Transverse colon (tissue), 4 donors: ENCODE measurements around the gene CDK19. TPM values are rescaled to one million over a fixed set of nuclear protein-coding genes. Genes with fewer than 3 reads are reported as not detected.

ENCODE experiments used
- DNase-seq: peaks from one replicate; pipeline ENCODE4 v3.0.0-alpha.2; 2019
- H3K27ac ChIP-seq, 4 donors: fragments of 200-600 bp; sonication (generic); 2 replicates each; pipeline ENCODE4 v1.5.1; 2016 to 2018; ENCODE audit warnings: inconsistent platforms in 4 of 4
- H3K27me3 ChIP-seq: fragments of 200-600 bp; sonication (generic); 2 replicates; pipeline ENCODE4 v1.5.1; 2017; ENCODE audit warnings: inconsistent platforms
- H3K36me3 ChIP-seq, 4 donors: fragments of 200-600 bp; sonication (generic); 2 replicates each; pipeline ENCODE4 v1.5.1; 2017 to 2019; ENCODE audit warnings: inconsistent platforms in 4 of 4
- H3K4me1 ChIP-seq, 4 donors: fragments of 200-600 bp; sonication (generic); 2 replicates each; pipeline ENCODE4 v1.5.1; 2017 to 2020; ENCODE audit warnings: inconsistent platforms in 4 of 4
- H3K4me3 ChIP-seq, 4 donors: fragments of 200-600 bp; sonication (generic); 1 replicate in 1 of 4; 2 replicates in 3 of 4; pipeline versions ENCODE4 v1.5.1 to v1.6.1; 2017 to 2019; ENCODE audit warnings: inconsistent platforms in 4 of 4
- H3K9me3 ChIP-seq, 2 donors: fragments of 200-600 bp; sonication (generic); 2 replicates each; pipeline ENCODE4 v1.5.1; 2017 to 2019; ENCODE audit warnings: inconsistent platforms in 2 of 2
- CTCF ChIP-seq, 5 experiments: fragments of 200-600 bp in 3 of 5; fragments of 450-650 bp in 2 of 5; sonication (generic) in 3 of 5; IDR thresholded peaks; 1 replicate in 2 of 5; 2 replicates in 3 of 5; pipeline ENCODE4 v1.5.1; 2016 to 2017; ENCODE audit warnings: antibody characterized with exemption in 5 of 5, inconsistent platforms in 3 of 5, mild to moderate bottlenecking in 2 of 5, moderate library complexity in 1 of 5
- EP300 ChIP-seq: sonication (generic); formaldehyde crosslinking; IDR thresholded peaks from one replicate; pipeline ENCODE4 v1.6.1; 2017; ENCODE audit warnings: antibody characterized with exemption, low read depth
- POLR2A ChIP-seq: fragments of 450-650 bp; IDR thresholded peaks from one replicate; pipeline ENCODE4 v1.6.1; 2016; ENCODE audit warnings: antibody characterized with exemption, mild to moderate bottlenecking, moderate library complexity
- POLR2AphosphoS5 ChIP-seq, 3 donors: sonication (generic); formaldehyde crosslinking; IDR thresholded peaks; one replicate each; pipeline ENCODE4 v1.6.1; 2016; ENCODE audit warnings: antibody characterized with exemption in 3 of 3
- WGBS, 2 donors: methylation state at CpG; one replicate each; pipeline ENCODE4 v1.1.5; 2018; ENCODE audit warnings: low coverage in 1 of 2; 5-methylcytosine and 5-hydroxymethylcytosine counted together
- in situ Hi-C, 4 donors: fragments of 200-750 bp; cut with MboI; loops; one replicate each; pipeline versions ENCODE4 v1.15.0 to v1.15.1; 2017; ENCODE audit warnings: low sequenced_read_pairs in 3 of 4, low pct_ligation_motif_present in 1 of 4, low pct_unique_long_range_greater_than_20kb in 1 of 4
- intact Hi-C: fragments of 100-400 bp; cut with DNase I; formaldehyde crosslinking; loops from one replicate; pipeline ENCODE4 v1.15.1; 2023; ENCODE audit warnings: low total_unique reads
- total RNA-seq, 4 donors: library from RNA; depleted of rRNA; stranded (reverse); fragments of >200 nt; gene quantifications; one replicate each; pipeline ENCODE4 v1.1.0, GENCODE V29; 2016

Gene CDK19
- total RNA-seq, 4 donors from 2014 or later: 7.0 to 18.6 (median 14.7) TPM

- 86 to 89% methylated on average over 3 of the region's 3 CpGs for WGBS, 2 donors
- H3K27ac ChIP-seq: no peak overlapping the region
- TF ChIP-seq CTCF (IDR thresholded peaks at IDR 0.05) (no peak), POLR2A (no peak), EP300 (no peak)
- intact Hi-C loops: no loop called here
- no peaks in the 10 kb centered on the region for H3K36me3 ChIP-seq
- H3K27me3 ChIP-seq: no peaks in the 10 kb centered on the region
- in situ Hi-C loops: no loop called here
- H3K4me3 ChIP-seq: no peak overlapping the region
- DNase-seq: no peak
- no peaks in the 10 kb centered on the region for H3K9me3 ChIP-seq
- no peaks in the 10 kb centered on the region for H3K4me1 ChIP-seq
Observed at GRCh38 chr6:110596354-110596753, 218.9 kb downstream of the CDK19 start.

GRCh38 chr6:110595112-110595511 is 220.2 kb downstream of the CDK19 start:
- Histone ChIP-seq H3K27me3 (no peaks in the 10 kb centered on the region), H3K4me1 (no peaks in the 10 kb centered on the region), H3K4me3 (no peak overlapping the region), H3K36me3 (no peaks in the 10 kb centered on the region), H3K27ac (no peak overlapping the region), H3K9me3 (no peaks in the 10 kb centered on the region)
- TF ChIP-seq CTCF (IDR thresholded peaks at IDR 0.05) (no peak), POLR2A (no peak), POLR2AphosphoS5 (IDR thresholded peaks at IDR 0.05) (no peak), EP300 (no peak)
- no peak for DNase-seq
- intact Hi-C loops: no loop called here
- 90% methylated on average over 2 of the region's 2 CpGs; no CpG with 5 or more reads in 1 of the 2 donors for WGBS, 2 donors
- in situ Hi-C loops: no loop called here

GRCh38 chr6:110593637-110594036 is 221.6 kb downstream of the CDK19 start:
- no peaks in the 10 kb centered on the region for H3K9me3 ChIP-seq
- H3K27ac ChIP-seq: no peak overlapping the region
- H3K36me3 ChIP-seq: no peaks in the 10 kb centered on the region
- DNase-seq: no peak
- no peaks in the 10 kb centered on the region for H3K4me1 ChIP-seq
- H3K27me3 ChIP-seq: no peaks in the 10 kb centered on the region
- H3K4me3 ChIP-seq: no peak overlapping the region
- TF ChIP-seq CTCF (IDR thresholded peaks at IDR 0.05) (no peak), POLR2AphosphoS5 (IDR thresholded peaks at IDR 0.05) (no peak), POLR2A (no peak), EP300 (no peak)
- whole genome bisulfite sequencing, 2 donors: 100% methylated on average over 1 of the region's 1 CpG; no CpG with 5 or more reads in 1 of the 2 donors
- intact Hi-C loops: no loop called here
- in situ Hi-C loops: no loop called here

GRCh38 chr6:110592765-110593164 is 222.5 kb downstream of the CDK19 start:
- Histone ChIP-seq H3K9me3 (no peaks in the 10 kb centered on the region), H3K4me1 (no peaks in the 10 kb centered on the region), H3K4me3 (no peak overlapping the region), H3K27ac (no peak overlapping the region), H3K36me3 (no peaks in the 10 kb centered on the region), H3K27me3 (no peaks in the 10 kb centered on the region)
- 62 to 67% methylated on average over 4 to 5 of the region's 5 CpGs for WGBS, 2 donors
- in situ Hi-C loops (no loop called here), intact Hi-C loops (no loop called here)
- TF ChIP-seq EP300 (no peak), POLR2AphosphoS5 (IDR thresholded peaks at IDR 0.05) (no peak), POLR2A (no peak), CTCF (IDR thresholded peaks at IDR 0.05) (no peak)
- no peak for DNase-seq
